ENCODE measurements around the gene HILPDA. TPM values are rescaled to one million over a fixed set of nuclear protein-coding genes. Genes with fewer than 3 reads are reported as not detected.

The HILPDA gene
- total RNA-seq (9.0 TPM), polyA plus RNA-seq (8.6 TPM)
- long read RNA-seq, donor 1, partial matches to known transcripts = 0 of 2 reads
- long read RNA-seq, donor 1, other reads (novel, unspliced or antisense) = 0 of 2 reads
- long read RNA-seq, donor 2 = 0 reads
- long read RNA-seq, donor 3, transcript HILPDA-201 (2 exons, 1,349 nt) = major isoform, 8 of 10 reads
- long read RNA-seq, donor 3, partial matches to known transcripts = 0 of 10 reads
- long read RNA-seq, donor 3, other reads (novel, unspliced or antisense) = 0 of 10 reads
- long read RNA-seq, donor 4, partial matches to known transcripts = 0 of 4 reads
- long read RNA-seq, donor 4, other reads (novel, unspliced or antisense) = 0 of 4 reads
- long read RNA-seq, donor 5, transcript HILPDA-201 (2 exons, 1,349 nt) = major isoform, 24 of 39 reads
- long read RNA-seq, donor 5, partial matches to known transcripts = 14 of 39 reads
- long read RNA-seq, donor 5, other reads (novel, unspliced or antisense) = 0 of 39 reads
- long read RNA-seq, donor 6, transcript HILPDA-201 (2 exons, 1,349 nt) = major isoform, 9 of 11 reads
- long read RNA-seq, donor 6, partial matches to known transcripts = 0 of 11 reads
- long read RNA-seq, donor 6, other reads (novel, unspliced or antisense) = 0 of 11 reads
- long read RNA-seq, donor 7, transcript HILPDA-201 (2 exons, 1,349 nt) = major isoform, 15 of 18 reads
- long read RNA-seq, donor 7, partial matches to known transcripts = 0 of 18 reads
- long read RNA-seq, donor 7, other reads (novel, unspliced or antisense) = 0 of 18 reads
- long read RNA-seq, donor 8, partial matches to known transcripts = 0 of 4 reads
- long read RNA-seq, donor 8, other reads (novel, unspliced or antisense) = 0 of 4 reads
- long read RNA-seq, donor 9, partial matches to known transcripts = 0 of 5 reads
- long read RNA-seq, donor 9, other reads (novel, unspliced or antisense) = 0 of 5 reads
- long read RNA-seq, donor 10, transcript HILPDA-201 (2 exons, 1,349 nt) = major isoform, 7 of 9 reads
- long read RNA-seq, donor 10, partial matches to known transcripts = 0 of 9 reads
- long read RNA-seq, donor 10, other reads (novel, unspliced or antisense) = 0 of 9 reads

DNA sequence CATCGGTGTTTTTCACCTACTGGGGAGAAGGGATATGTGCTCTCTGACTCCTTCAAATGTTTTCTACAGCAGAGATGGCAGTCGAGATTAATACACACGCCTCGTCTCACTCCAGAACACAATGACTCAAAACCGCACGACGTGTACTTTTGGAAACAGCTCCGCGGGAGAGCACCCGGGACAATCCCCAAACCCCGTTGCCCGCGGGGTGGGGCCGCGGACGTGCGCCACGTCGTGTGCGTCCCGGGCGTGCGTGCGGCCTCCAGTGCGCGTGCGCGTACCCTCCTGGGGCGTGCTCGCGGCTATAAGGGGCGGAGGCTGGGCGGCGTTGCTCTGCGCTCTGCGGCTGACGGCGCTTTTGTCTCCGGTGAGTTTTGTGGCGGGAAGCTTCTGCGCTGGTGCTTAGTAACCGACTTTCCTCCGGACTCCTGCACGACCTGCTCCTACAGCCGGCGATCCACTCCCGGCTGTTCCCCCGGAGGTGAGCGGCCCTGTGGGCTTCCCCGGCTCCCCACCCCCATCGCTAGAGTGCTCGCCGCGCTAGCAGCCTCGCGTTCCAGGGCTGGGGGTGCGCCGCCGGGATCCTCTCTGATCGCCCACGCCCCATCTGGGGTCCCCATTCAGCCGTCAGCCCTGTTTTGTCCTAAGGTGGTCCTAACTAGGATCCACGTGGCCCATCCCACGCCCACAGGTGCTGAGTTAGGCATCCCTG lies at the start of gene HILPDA:
Gene HILPDA (plus strand): TSS at position 336 of the 712 bp plus-strand sequence. CDS start 1,391 bp downstream, outside the sequence.
- Histone ChIP-seq H3K36me3 (ENCODE audit: control insufficient read depth in 2 of 2, insufficient read depth in 2 of 2, low read length in 1 of 2) (peaks cover 3% of the 10 kb centered on the region in 2 donors), H3K4me3 (ENCODE audit: low read length in 2 of 2) (peak within 1 kb of the TSS; percentile 58 to 68), H3K4me1 (ENCODE audit: control insufficient read depth in 2 of 2, insufficient read depth in 2 of 2, low read length in 2 of 2) (peaks cover 13 to 26% of the 10 kb centered on the region in 2 donors), H3K9me3 (ENCODE audit: control insufficient read depth in 2 of 2, insufficient read depth in 1 of 2, low read length in 1 of 2) (no peaks in the 10 kb centered on the region), H3K27ac (ENCODE audit: low read depth in 1 of 2, low read length in 1 of 2) (peak within 1 kb of the TSS; percentile 52 to 89), H3K27me3 (ENCODE audit: control insufficient read depth in 2 of 2, insufficient read depth in 1 of 2, low read length in 1 of 2) (peaks cover 2 to 25% of the 10 kb centered on the region in 2 donors)
- under 1% methylated on average over 64 of the region's 64 CpGs for WGBS
- peak; percentile 70 to 94 (median 87) for DNase-seq (ENCODE audit: low read depth in 6 of 9, low spot score in 9 of 9)

GRCh38 chr7:128406314-128407232 lies 49.1 kb upstream of the HILPDA start:
- no peak for DNase-seq (ENCODE audit: low read depth in 6 of 9, low spot score in 9 of 9)
- no peak overlapping the region for H3K27ac ChIP-seq (ENCODE audit: low read depth in 1 of 2, low read length in 1 of 2)
- H3K4me1 ChIP-seq (ENCODE audit: control insufficient read depth in 2 of 2, insufficient read depth in 2 of 2, low read length in 2 of 2) = peaks cover 11 to 36% of the 10 kb centered on the region in 2 donors
- peaks cover 8 to 69% of the 10 kb centered on the region in 2 donors for H3K27me3 ChIP-seq (ENCODE audit: control insufficient read depth in 2 of 2, insufficient read depth in 1 of 2, low read length in 1 of 2)
- H3K4me3 ChIP-seq (ENCODE audit: low read length in 2 of 2) = peak overlapping the region in 1 of 2 donors; percentile 57
- H3K36me3 ChIP-seq (ENCODE audit: control insufficient read depth in 2 of 2, insufficient read depth in 2 of 2, low read length in 1 of 2) = no peaks in the 10 kb centered on the region
- peaks cover 0 to 3% of the 10 kb centered on the region in 2 donors for H3K9me3 ChIP-seq (ENCODE audit: control insufficient read depth in 2 of 2, insufficient read depth in 1 of 2, low read length in 1 of 2)
- 64% methylated on average over 17 of the region's 17 CpGs for WGBS

DNA sequence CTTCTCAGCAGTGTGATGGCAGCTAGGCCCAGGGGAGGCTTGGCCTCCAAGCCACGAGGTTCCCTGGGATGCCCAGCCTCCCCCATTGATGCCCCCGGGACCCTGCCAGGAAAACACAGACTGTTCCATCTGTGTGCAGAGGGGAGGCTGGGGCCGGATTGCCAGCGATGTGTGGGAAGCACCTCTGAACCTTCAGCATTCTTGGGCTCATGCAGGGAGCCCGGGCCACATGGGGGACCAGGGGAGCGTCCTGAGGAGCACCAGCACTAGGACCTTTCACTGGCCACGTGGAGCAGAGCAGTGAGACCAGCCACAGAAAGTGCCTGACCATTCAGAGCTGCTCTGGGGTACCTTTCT lies 48.5 kb upstream of the HILPDA start:
- no peak overlapping the region for H3K4me3 ChIP-seq (ENCODE audit: low read length in 2 of 2)
- H3K9me3 ChIP-seq (ENCODE audit: control insufficient read depth in 2 of 2, insufficient read depth in 1 of 2, low read length in 1 of 2) = peaks cover 0 to 3% of the 10 kb centered on the region in 2 donors

GRCh38 chr7:128407751-128408708 lies 47.6 kb upstream of the HILPDA start:
- WGBS = 69% methylated on average over 11 of the region's 11 CpGs
- Histone ChIP-seq H3K27ac (ENCODE audit: low read depth in 1 of 2, low read length in 1 of 2) (peak overlapping the region in 1 of 2 donors; percentile 26), H3K27me3 (ENCODE audit: control insufficient read depth in 2 of 2, insufficient read depth in 1 of 2, low read length in 1 of 2) (peaks cover 8 to 74% of the 10 kb centered on the region in 2 donors), H3K4me1 (ENCODE audit: control insufficient read depth in 2 of 2, insufficient read depth in 2 of 2, low read length in 2 of 2) (peaks cover 11 to 36% of the 10 kb centered on the region in 2 donors), H3K36me3 (ENCODE audit: control insufficient read depth in 2 of 2, insufficient read depth in 2 of 2, low read length in 1 of 2) (no peaks in the 10 kb centered on the region), H3K4me3 (ENCODE audit: low read length in 2 of 2) (no peak overlapping the region), H3K9me3 (ENCODE audit: control insufficient read depth in 2 of 2, insufficient read depth in 1 of 2, low read length in 1 of 2) (peaks cover 0 to 3% of the 10 kb centered on the region in 2 donors)
- DNase-seq (ENCODE audit: low read depth in 6 of 9, low spot score in 9 of 9) = no peak

More for the DNA sequence above, 48.5 kb upstream of the HILPDA start:
- Histone ChIP-seq H3K4me1 (ENCODE audit: control insufficient read depth in 2 of 2, insufficient read depth in 2 of 2, low read length in 2 of 2) (peaks cover 11 to 36% of the 10 kb centered on the region in 2 donors), H3K27me3 (ENCODE audit: control insufficient read depth in 2 of 2, insufficient read depth in 1 of 2, low read length in 1 of 2) (peaks cover 8 to 72% of the 10 kb centered on the region in 2 donors), H3K27ac (ENCODE audit: low read depth in 1 of 2, low read length in 1 of 2) (no peak overlapping the region), H3K36me3 (ENCODE audit: control insufficient read depth in 2 of 2, insufficient read depth in 2 of 2, low read length in 1 of 2) (no peaks in the 10 kb centered on the region)
- 95% methylated on average over 7 of the region's 7 CpGs for WGBS
- no peak for DNase-seq (ENCODE audit: low read depth in 6 of 9, low spot score in 9 of 9)

- H3K27me3 ChIP-seq (ENCODE audit: control insufficient read depth in 2 of 2, insufficient read depth in 1 of 2, low read length in 1 of 2) = peaks cover 8 to 77% of the 10 kb centered on the region in 2 donors
- DNase-seq (ENCODE audit: low read depth in 6 of 9, low spot score in 9 of 9) = peak in 1 of 9 donors; percentile 23
- H3K27ac ChIP-seq (ENCODE audit: low read depth in 1 of 2, low read length in 1 of 2) = peak overlapping the region in 1 of 2 donors; percentile 26
- peak overlapping the region; percentile 27 to 81 for H3K4me3 ChIP-seq (ENCODE audit: low read length in 2 of 2)
- WGBS = 45% methylated on average over 25 of the region's 25 CpGs
- H3K4me1 ChIP-seq (ENCODE audit: control insufficient read depth in 2 of 2, insufficient read depth in 2 of 2, low read length in 2 of 2) = peaks cover 11 to 36% of the 10 kb centered on the region in 2 donors
- no peaks in the 10 kb centered on the region for H3K36me3 ChIP-seq (ENCODE audit: control insufficient read depth in 2 of 2, insufficient read depth in 2 of 2, low read length in 1 of 2)
- H3K9me3 ChIP-seq (ENCODE audit: control insufficient read depth in 2 of 2, insufficient read depth in 1 of 2, low read length in 1 of 2) = peaks cover 0 to 3% of the 10 kb centered on the region in 2 donors
These were observed 46.7 kb upstream of the HILPDA start for GRCh38 chr7:128408709-128409595.

GRCh38 chr7:128409596-128410450 lies 45.9 kb upstream of the HILPDA start, which contains the start of gene IMPDH1:
TSS of gene IMPDH1 (minus strand) at chr7:128409982. CDS start at chr7:128409901, 81 bp downstream.
- DNase-seq (ENCODE audit: low read depth in 6 of 9, low spot score in 9 of 9) = peak in 6 of 9 donors; percentile 55 to 82 (median 57)
- H3K4me1 ChIP-seq (ENCODE audit: control insufficient read depth in 2 of 2, insufficient read depth in 2 of 2, low read length in 2 of 2) = peaks cover 9 to 28% of the 10 kb centered on the region in 2 donors
- H3K36me3 ChIP-seq (ENCODE audit: control insufficient read depth in 2 of 2, insufficient read depth in 2 of 2, low read length in 1 of 2) = no peaks in the 10 kb centered on the region
- WGBS = under 1% methylated on average over 87 of the region's 87 CpGs
- H3K9me3 ChIP-seq (ENCODE audit: control insufficient read depth in 2 of 2, insufficient read depth in 1 of 2, low read length in 1 of 2) = peaks cover 0 to 3% of the 10 kb centered on the region in 2 donors
- H3K4me3 ChIP-seq (ENCODE audit: low read length in 2 of 2) = peak within 1 kb of the TSS; percentile 52 to 81
- peak within 1 kb of the TSS; percentile 11 to 82 for H3K27ac ChIP-seq (ENCODE audit: low read depth in 1 of 2, low read length in 1 of 2)
- peaks cover 8 to 71% of the 10 kb centered on the region in 2 donors for H3K27me3 ChIP-seq (ENCODE audit: control insufficient read depth in 2 of 2, insufficient read depth in 1 of 2, low read length in 1 of 2)

Data from thymus (tissue), 14 donors.